K562 (cell line): ENCODE measurements around the gene PTPMT1. TPM values are rescaled to one million over a fixed set of nuclear protein-coding genes. Genes with fewer than 3 reads are reported as not detected.

ENCODE experiments used
- CBX8 ChIP-seq: fragments of 200-600 bp; sonication (generic); IDR thresholded peaks from 2 replicates; pipeline ENCODE4 v1.6.1; 2012; ENCODE audit warnings: borderline replicate concordance, mixed run types, low read depth, mild to moderate bottlenecking, moderate library complexity, mixed read lengths, low read length, control low read depth, inconsistent platforms; ENCODE audit not compliant: poor library complexity, severe bottlenecking; ENCODE audit errors: extremely low read depth
- CHD7 ChIP-seq: fragments of 200-600 bp; sonication (generic); IDR thresholded peaks from one replicate; pipeline ENCODE4 v1.6.1; 2012; ENCODE audit warnings: mild to moderate bottlenecking, low read depth, low read length, inconsistent platforms
- HDAC6 ChIP-seq: IDR thresholded peaks from 2 replicates; pipeline ENCODE4 v1.6.1; 2012; ENCODE audit warnings: low read depth, mild to moderate bottlenecking, control low read depth, inconsistent platforms, low read length, moderate library complexity
- HDGF ChIP-seq: fragments of 450-650 bp; IDR thresholded peaks from 2 replicates; pipeline ENCODE4 v1.6.1; 2016
- NONO ChIP-seq, 2 experiments: fragments of 200-400 bp in 1 of 2; fragments of 450-650 bp in 1 of 2; formaldehyde crosslinking in 1 of 2; IDR thresholded peaks; 2 replicates each; pipeline ENCODE4 v1.6.1; 2017; ENCODE audit warnings: low read depth in 2 of 2, mild to moderate bottlenecking in 2 of 2, moderate library complexity in 2 of 2, low read length in 1 of 2
- RBBP5 ChIP-seq: fragments of 200-600 bp; sonication (generic); IDR thresholded peaks from 2 replicates; pipeline ENCODE4 v1.6.1; 2012; ENCODE audit warnings: borderline replicate concordance, mild to moderate bottlenecking, low read length, control low read depth, inconsistent platforms; ENCODE audit not compliant: insufficient read depth, poor library complexity, severe bottlenecking
- SMAD1 ChIP-seq: fragments of 150-350 bp; IDR thresholded peaks from 2 replicates; pipeline ENCODE4 v1.6.1; 2014; ENCODE audit warnings: low read length, low read depth; ENCODE audit not compliant: partially characterized antibody
- TSHZ1 ChIP-seq: fragments of 250-450 bp; sonication (Bioruptor Pico); IDR thresholded peaks from 2 replicates; pipeline ENCODE4 v1.4.0; 2020; ENCODE audit warnings: mild to moderate bottlenecking, moderate library complexity
- ZSCAN29 ChIP-seq: fragments of 450-650 bp; IDR thresholded peaks from 2 replicates; pipeline ENCODE4 v1.6.1; 2017
- polyA plus RNA-seq, 8 experiments: library from polyadenylated mRNA; depleted of rRNA in 4 of 8; stranded (reverse) in 5 of 8; unstranded in 3 of 8; fragments of >200 nt; fragmentation: Nextera tagmentation in 2 of 8; fragmentation: Illumina TruSeq in 1 of 8; extraction: Ambion mirVana in 2 of 8; extraction: Trizol in 1 of 8; gene quantifications; 2 replicates each; pipeline versions ENCODE4 v1.2.1 to v1.2.3, GENCODE V29; 2011 to 2014; ENCODE audit warnings: inconsistent platforms in 1 of 8, missing spikeins in 1 of 8
- total RNA-seq, 7 experiments: library from RNA; depleted of rRNA in 6 of 7; stranded (reverse); fragments of >200 nt in 6 of 7; fragmentation: Illumina TruSeq in 2 of 7; extraction: Trizol in 2 of 7; gene quantifications; 2 replicates each; pipeline versions ENCODE4 v1.2.1 to v1.2.3, GENCODE V29; 2011 to 2021; ENCODE audit warnings: low replicate concordance in 1 of 7

Gene PTPMT1
- total and polyA plus RNA-seq, 9 of the 15 experiments (the other 6 are each of a cell fraction or from before 2014, with no cell fraction given) = 10.4 to 140 (median 67.2) TPM

- TF ChIP-seq CHD7 (no peak), RBBP5 (peak; percentile 98), HDGF (no peak), NONO (IDR thresholded peaks at IDR 0.05; ENCODE audit: low read depth in 2 of 2, low read length in 1 of 2) (peak; percentile 65 to 92; a peak in 3 of 4 replicates), SMAD1 (no peak), CBX8 (no peak), ZSCAN29 (no peak), TSHZ1 (CRISPR knock-in tag) (no peak), HDAC6 (no peak)
These were observed at the start of gene PTPMT1 (continued) for GRCh38 chr11:47565340-47566148.
